Mesenchymal stem cell (in vitro differentiated cells and primary cell): ENCODE results near the gene CD276.
A peak's percentile ranks its signal among the peaks of the same experiment; 100 is the strongest.

Source experiments
- DNase-seq: peaks from one replicate; pipeline ENCODE4 v3.0.0-alpha.2; 2013
- H2AFZ ChIP-seq: one replicate; pipeline ENCODE4 v1.6.1; 2013; ENCODE audit warnings: low read depth, mild to moderate bottlenecking, control low read depth, inconsistent platforms, low read length, moderate library complexity
- H2AK5ac ChIP-seq: 2 replicates; pipeline ENCODE4 v1.6.1; 2013; ENCODE audit warnings: low read length, moderate library complexity, mild to moderate bottlenecking, inconsistent platforms; ENCODE audit not compliant: severe bottlenecking
- H2BK120ac ChIP-seq: one replicate; pipeline ENCODE4 v1.6.1; 2013; ENCODE audit warnings: low read depth, mild to moderate bottlenecking, inconsistent platforms, low read length, moderate library complexity
- H2BK12ac ChIP-seq, 2 experiments: one replicate each; pipeline ENCODE4 v1.6.1; 2013; ENCODE audit warnings: inconsistent platforms in 2 of 2, low read length in 2 of 2, mild to moderate bottlenecking in 2 of 2, moderate library complexity in 2 of 2, control low read depth in 1 of 2
- H2BK15ac ChIP-seq: one replicate; pipeline ENCODE4 v1.6.1; 2013; ENCODE audit warnings: mild to moderate bottlenecking, low read depth, inconsistent platforms; ENCODE audit not compliant: poor library complexity, severe bottlenecking
- H2BK5ac ChIP-seq: 2 replicates; pipeline ENCODE4 v1.6.1; 2013; ENCODE audit warnings: low read depth, mild to moderate bottlenecking, low read length, control low read depth, inconsistent platforms; ENCODE audit not compliant: poor library complexity, severe bottlenecking
- H3K14ac ChIP-seq, 2 experiments: one replicate each; pipeline ENCODE4 v1.6.1; 2013; ENCODE audit warnings: inconsistent platforms in 2 of 2, low read length in 2 of 2, control low read depth in 1 of 2, mild to moderate bottlenecking in 1 of 2, moderate library complexity in 1 of 2
- H3K18ac ChIP-seq, 2 experiments: one replicate each; pipeline ENCODE4 v1.6.1; 2013; ENCODE audit warnings: inconsistent platforms in 2 of 2, low read length in 2 of 2, control low read depth in 1 of 2, low read depth in 1 of 2, mild to moderate bottlenecking in 1 of 2
- H3K23ac ChIP-seq, 2 experiments: one replicate each; pipeline ENCODE4 v1.6.1; 2013; ENCODE audit warnings: inconsistent platforms in 2 of 2, low read length in 2 of 2, mild to moderate bottlenecking in 2 of 2, moderate library complexity in 2 of 2, control low read depth in 1 of 2
- H3K27ac ChIP-seq: 2 replicates; pipeline ENCODE4 v1.5.1; 2013; ENCODE audit warnings: mild to moderate bottlenecking, moderate library complexity, low read length, control low read depth, inconsistent platforms; ENCODE audit not compliant: poor library complexity, severe bottlenecking
- H3K27me3 ChIP-seq, 2 experiments: 2 replicates each; pipeline versions ENCODE4 v1.6.1 to v1.7.0; 2013; ENCODE audit warnings: low read length in 2 of 2, mild to moderate bottlenecking in 2 of 2, moderate library complexity in 2 of 2, control low read depth in 1 of 2, inconsistent platforms in 1 of 2; ENCODE audit not compliant: control insufficient read depth in 1 of 2, insufficient read depth in 1 of 2
- H3K36me3 ChIP-seq, 2 experiments: 2 replicates each; pipeline versions ENCODE4 v1.6.1 to v1.7.0; 2013; ENCODE audit warnings: low read length in 2 of 2, control low read depth in 1 of 2, inconsistent platforms in 1 of 2, low read depth in 1 of 2, mild to moderate bottlenecking in 1 of 2; ENCODE audit not compliant: insufficient read depth in 2 of 2, control insufficient read depth in 1 of 2
- H3K4ac ChIP-seq, 2 experiments: one replicate each; pipeline ENCODE4 v1.6.1; 2013; ENCODE audit warnings: inconsistent platforms in 2 of 2, low read length in 2 of 2, mild to moderate bottlenecking in 2 of 2, moderate library complexity in 2 of 2, control low read depth in 1 of 2, low read depth in 1 of 2
- H3K4me1 ChIP-seq: 2 replicates; pipeline ENCODE4 v1.6.1; 2013; ENCODE audit warnings: low read depth, low read length, control low read depth; ENCODE audit not compliant: control insufficient read depth, insufficient read depth
- H3K4me2 ChIP-seq: 2 replicates; pipeline ENCODE4 v1.6.1; 2013; ENCODE audit warnings: low read length, mild to moderate bottlenecking, inconsistent platforms; ENCODE audit not compliant: poor library complexity, severe bottlenecking
- H3K4me3 ChIP-seq, 2 experiments: 2 replicates each; pipeline versions ENCODE4 v1.5.1 to v1.7.0; 2013; ENCODE audit warnings: low read length in 2 of 2, mild to moderate bottlenecking in 2 of 2, control low read depth in 1 of 2, low read depth in 1 of 2; ENCODE audit not compliant: insufficient read depth in 1 of 2
- H3K79me1 ChIP-seq: replicated peaks from 2 replicates; pipeline ENCODE4 v1.6.1; 2013; ENCODE audit warnings: mild to moderate bottlenecking, control low read depth, low read length, inconsistent platforms; ENCODE audit not compliant: poor library complexity, severe bottlenecking
- H3K9ac ChIP-seq: 2 replicates; pipeline ENCODE4 v1.7.0; 2013; ENCODE audit warnings: mild to moderate bottlenecking, low read length, moderate library complexity
- H3K9me3 ChIP-seq: 2 replicates; pipeline ENCODE4 v1.7.0; 2013; ENCODE audit warnings: mild to moderate bottlenecking, low read length; ENCODE audit not compliant: control insufficient read depth
- H4K8ac ChIP-seq: one replicate; pipeline ENCODE4 v1.6.1; 2013; ENCODE audit warnings: inconsistent platforms, mild to moderate bottlenecking, low read length, moderate library complexity
- H4K91ac ChIP-seq: one replicate; pipeline ENCODE4 v1.6.1; 2013; ENCODE audit warnings: mild to moderate bottlenecking, low read length, inconsistent platforms
- WGBS: methylation state at CpG from one replicate; pipeline ENCODE4 v1.1.7; 2013; ENCODE audit warnings: mixed read lengths; 5-methylcytosine and 5-hydroxymethylcytosine counted together

CD276 gene

DNA sequence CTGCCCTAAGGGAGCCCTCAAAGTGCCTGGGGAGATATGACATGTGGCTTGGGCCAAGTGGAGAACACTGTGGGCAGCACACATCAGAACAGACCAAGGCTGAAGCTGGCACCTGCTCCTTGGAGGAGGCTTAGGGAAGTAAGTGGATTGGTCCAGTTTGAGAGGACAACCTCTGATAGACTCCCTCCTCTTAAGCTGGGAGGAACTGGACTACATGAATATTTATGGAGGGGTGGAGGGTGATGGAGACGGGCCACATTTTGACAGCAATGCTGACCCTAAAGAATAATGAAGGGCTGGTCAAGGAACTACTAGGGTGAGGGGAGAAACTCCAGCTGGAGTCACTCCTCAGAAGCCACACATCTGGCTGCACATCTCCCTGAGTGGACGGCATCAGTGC, 6.5 kb upstream of the CD276 start:
- H4K8ac ChIP-seq, result no peak overlapping the region
- H3K9ac ChIP-seq, result no peak overlapping the region
- no peak overlapping the region for H2AK5ac ChIP-seq
- no peaks in the 10 kb centered on the region for H3K36me3 ChIP-seq
- 63% methylated on average over 2 of the region's 2 CpGs for WGBS
- H2BK15ac ChIP-seq, result no peak overlapping the region
- peaks cover 16 to 33% of the 10 kb centered on the region in 2 experiments for H3K27me3 ChIP-seq
- no peak overlapping the region for H2BK12ac ChIP-seq
- H3K4me3 ChIP-seq, result no peak overlapping the region
- H3K14ac ChIP-seq, result no peak overlapping the region
- no peak overlapping the region for H4K91ac ChIP-seq
- H3K4ac ChIP-seq, result no peak overlapping the region
- no peak overlapping the region for H3K23ac ChIP-seq
- no peak overlapping the region for H3K18ac ChIP-seq
- no peaks in the 10 kb centered on the region for H3K9me3 ChIP-seq
- no peaks in the 10 kb centered on the region for H3K79me1 ChIP-seq
- no peak overlapping the region for H2BK120ac ChIP-seq
- no peak overlapping the region for H2AFZ ChIP-seq
- no peak overlapping the region for H2BK5ac ChIP-seq
- no peaks in the 10 kb centered on the region for H3K4me1 ChIP-seq
- H3K27ac ChIP-seq, result no peak overlapping the region
- no peak for DNase-seq
- no peak overlapping the region for H3K4me2 ChIP-seq

DNA sequence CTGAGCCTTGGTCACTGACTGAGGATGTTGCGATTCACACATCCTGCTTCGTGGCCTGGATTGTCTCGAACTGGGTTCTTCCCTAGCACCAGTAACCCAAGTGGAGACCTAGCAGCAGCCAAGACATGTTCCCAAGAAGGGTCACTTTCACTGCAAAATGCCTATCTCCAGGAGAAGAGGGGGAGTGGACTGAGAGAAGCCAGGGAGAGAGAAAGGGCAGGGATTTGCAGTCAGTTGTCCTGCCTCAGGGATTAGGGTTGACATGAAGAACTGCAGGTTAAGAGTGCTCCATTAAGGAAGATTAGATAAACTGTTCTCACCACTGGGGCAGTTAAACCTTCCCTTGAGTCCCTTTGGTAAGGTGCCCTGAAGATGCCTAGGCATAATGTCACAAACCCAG, 5.7 kb upstream of the CD276 start:
- H3K36me3 ChIP-seq, result no peaks in the 10 kb centered on the region
- H3K4me2 ChIP-seq, result no peak overlapping the region
- no peak overlapping the region for H3K23ac ChIP-seq

DNA sequence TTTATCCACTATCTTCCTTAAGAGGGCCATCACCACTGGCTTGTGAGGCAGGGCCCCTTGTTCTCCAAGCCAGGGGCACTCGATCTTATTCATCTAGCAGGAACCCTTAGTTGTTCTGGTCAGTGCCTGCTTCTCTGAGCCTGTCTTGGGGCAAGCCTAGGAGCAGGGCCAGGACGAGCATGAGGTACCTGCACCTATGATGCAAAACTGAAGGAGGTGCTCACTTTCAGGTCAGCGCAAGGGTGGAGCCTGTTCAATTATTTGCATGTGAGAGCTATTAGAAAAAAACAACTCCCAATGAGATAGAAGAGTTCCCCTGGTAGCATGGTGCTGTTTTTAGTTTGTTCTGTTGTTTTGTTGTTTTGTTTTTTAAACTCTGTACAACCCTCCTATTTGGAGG, 5.0 kb upstream of the CD276 start:
- Histone ChIP-seq H3K4me3 (no peak overlapping the region), H3K4me2 (no peak overlapping the region), H4K91ac (no peak overlapping the region), H3K9ac (peak overlapping the region; percentile 30), H2AK5ac (no peak overlapping the region), H2BK5ac (no peak overlapping the region), H3K9me3 (no peaks in the 10 kb centered on the region), H2BK12ac (no peak overlapping the region), H3K36me3 (no peaks in the 10 kb centered on the region), H4K8ac (no peak overlapping the region), H3K4me1 (peaks cover 5% of the 10 kb centered on the region), H2BK120ac (no peak overlapping the region), H3K18ac (no peak overlapping the region), H3K23ac (no peak overlapping the region), H3K4ac (no peak overlapping the region), H2BK15ac (no peak overlapping the region), H3K27ac (no peak overlapping the region), H3K14ac (no peak overlapping the region), H2AFZ (no peak overlapping the region), H3K27me3 (peaks cover 8 to 19% of the 10 kb centered on the region in 2 experiments), H3K79me1 (no peaks in the 10 kb centered on the region)
- no peak for DNase-seq
- 86% methylated on average over 3 of the region's 3 CpGs for WGBS

More for the DNA sequence above, 5.7 kb upstream of the CD276 start:
- H2BK120ac ChIP-seq, result no peak overlapping the region
- H3K27me3 ChIP-seq, result peaks cover 9 to 25% of the 10 kb centered on the region in 2 experiments
- H2BK5ac ChIP-seq, result no peak overlapping the region
- H3K14ac ChIP-seq, result no peak overlapping the region
- H3K9ac ChIP-seq, result no peak overlapping the region
- H2AK5ac ChIP-seq, result no peak overlapping the region
- H3K4ac ChIP-seq, result no peak overlapping the region
- H4K91ac ChIP-seq, result no peak overlapping the region
- no peak overlapping the region for H3K18ac ChIP-seq
- no peak overlapping the region for H4K8ac ChIP-seq
- H3K79me1 ChIP-seq, result no peaks in the 10 kb centered on the region
- H3K27ac ChIP-seq, result no peak overlapping the region
- H2AFZ ChIP-seq, result no peak overlapping the region
- H2BK12ac ChIP-seq, result no peak overlapping the region
- no peak overlapping the region for H3K4me3 ChIP-seq
- no peak for DNase-seq
- H3K9me3 ChIP-seq, result no peaks in the 10 kb centered on the region
- no peak overlapping the region for H2BK15ac ChIP-seq
- 90% methylated on average over 2 of the region's 3 CpGs for WGBS
- peaks cover under 1% of the 10 kb centered on the region for H3K4me1 ChIP-seq

DNA sequence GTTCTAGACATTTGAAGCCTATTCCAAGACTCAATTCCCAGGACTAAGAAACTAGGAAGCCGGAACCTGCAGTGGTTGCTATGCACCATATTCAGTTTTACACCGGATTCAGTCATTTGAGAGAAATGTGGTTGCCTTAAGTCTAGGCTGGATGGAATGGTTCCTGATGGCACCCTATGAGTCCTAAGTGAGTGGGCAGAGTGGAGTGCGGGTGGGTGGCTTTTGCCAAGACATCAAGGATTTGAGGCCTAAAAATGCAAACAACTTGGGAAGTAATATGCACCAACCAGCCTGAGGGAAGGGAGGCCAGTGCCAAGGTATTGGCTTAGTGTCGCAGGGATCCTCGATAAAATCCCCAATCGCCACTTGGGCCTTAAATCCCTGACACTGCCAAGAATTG, 4.2 kb upstream of the CD276 start:
- peak overlapping the region; percentile 30 for H3K9ac ChIP-seq
- H3K4me2 ChIP-seq, result no peak overlapping the region
- no peak for DNase-seq
- H3K27me3 ChIP-seq, result peaks cover 8 to 14% of the 10 kb centered on the region in 2 experiments
- no peak overlapping the region for H2BK120ac ChIP-seq
- no peak overlapping the region for H2BK15ac ChIP-seq
- H3K4me1 ChIP-seq, result peaks cover 5% of the 10 kb centered on the region
- H2BK12ac ChIP-seq, result no peak overlapping the region
- no peak overlapping the region for H3K27ac ChIP-seq
- WGBS, result 97% methylated on average over 6 of the region's 6 CpGs
- no peak overlapping the region for H4K8ac ChIP-seq
- peaks cover 4% of the 10 kb centered on the region for H3K79me1 ChIP-seq
- no peak overlapping the region for H3K4ac ChIP-seq
- no peak overlapping the region for H2BK5ac ChIP-seq
- H3K18ac ChIP-seq, result no peak overlapping the region
- no peak overlapping the region for H2AK5ac ChIP-seq
- H4K91ac ChIP-seq, result no peak overlapping the region
- no peak overlapping the region for H2AFZ ChIP-seq
- H3K4me3 ChIP-seq, result no peak overlapping the region
- no peak overlapping the region for H3K23ac ChIP-seq
- H3K36me3 ChIP-seq, result no peaks in the 10 kb centered on the region
- no peaks in the 10 kb centered on the region for H3K9me3 ChIP-seq
- no peak overlapping the region for H3K14ac ChIP-seq
